SKM-1 treated with dmso at 0.1 percent for 144 hours (cell line): ENCODE measurements around the gene LDAH.

Experiments used
- DNase-seq: peaks from one replicate; lab custom pipeline; 2025; ENCODE audit not compliant: unreplicated experiment; lab: John Stamatoyannopoulos, UW

The LDAH gene

GRCh38 chr2:20781656-20782265 lies 41.1 kb downstream of the LDAH start:
- DNase-seq, result no peak

DNA sequence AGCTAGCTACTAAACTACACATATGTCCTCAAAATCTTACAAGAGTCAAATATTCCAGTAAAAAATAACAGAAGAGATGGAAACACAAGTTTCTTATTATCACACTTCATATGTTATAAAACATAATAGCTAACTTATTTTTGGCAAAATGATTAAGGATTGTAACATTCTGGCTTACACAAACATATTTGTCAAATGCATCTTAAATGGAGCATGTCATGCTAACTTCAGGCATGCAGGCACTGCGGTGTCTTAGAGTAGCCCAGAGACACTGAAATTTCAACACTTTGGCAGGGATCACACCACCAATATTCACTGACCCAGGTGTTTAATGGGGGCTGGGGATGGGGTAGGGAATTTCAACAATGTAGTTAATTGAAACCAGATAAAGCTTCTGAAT lies 51.6 kb downstream of the LDAH start:
- DNase-seq, result no peak

DNA sequence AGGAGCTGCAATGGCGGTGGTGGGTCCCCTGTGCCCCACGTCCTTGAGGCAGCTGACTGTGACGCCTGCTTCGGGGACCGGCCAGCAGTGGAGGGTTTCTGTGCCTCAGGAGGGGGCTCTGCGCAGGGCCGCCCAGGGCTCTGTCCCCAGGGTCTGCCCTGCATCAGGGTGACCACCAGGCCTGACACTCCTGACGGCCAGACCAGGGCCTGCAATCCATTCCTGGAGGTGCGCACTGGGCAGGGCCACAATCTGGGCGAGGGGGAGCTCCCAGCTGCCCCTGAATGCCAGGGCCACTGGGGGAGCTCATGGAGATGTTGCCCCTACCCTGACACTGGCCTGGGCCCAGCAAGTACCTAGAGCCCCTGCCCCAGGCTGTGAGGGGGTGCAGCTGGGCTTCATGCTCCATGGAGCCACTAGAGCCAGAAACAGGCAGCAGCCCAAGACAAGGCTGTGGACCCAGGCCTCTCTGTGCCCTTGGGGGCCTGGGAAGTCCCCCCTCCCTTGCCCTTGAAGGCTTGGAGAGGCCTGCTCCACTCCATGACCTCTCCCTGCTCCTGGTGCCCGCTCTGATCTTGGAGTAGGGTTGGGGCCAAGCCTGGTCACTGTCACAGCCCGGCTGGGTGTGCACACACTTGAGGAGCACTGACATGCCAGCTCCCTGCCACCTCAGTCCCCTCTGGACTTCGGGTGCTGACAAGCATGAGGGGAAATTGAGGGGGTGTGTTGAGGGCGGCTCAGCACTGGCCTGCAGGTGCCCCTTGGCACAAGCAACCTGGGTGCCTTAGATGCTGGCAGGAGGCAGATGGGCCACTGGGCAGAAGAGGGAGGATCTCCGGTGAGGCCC lies 55.9 kb downstream of the LDAH start:
- DNase-seq, result no peak

GRCh38 chr2:20766213-20766612 lies 56.7 kb downstream of the LDAH start:
- DNase-seq, result no peak

GRCh38 chr2:20762945-20763683 lies 59.8 kb downstream of the LDAH start:
- no peak for DNase-seq

DNA sequence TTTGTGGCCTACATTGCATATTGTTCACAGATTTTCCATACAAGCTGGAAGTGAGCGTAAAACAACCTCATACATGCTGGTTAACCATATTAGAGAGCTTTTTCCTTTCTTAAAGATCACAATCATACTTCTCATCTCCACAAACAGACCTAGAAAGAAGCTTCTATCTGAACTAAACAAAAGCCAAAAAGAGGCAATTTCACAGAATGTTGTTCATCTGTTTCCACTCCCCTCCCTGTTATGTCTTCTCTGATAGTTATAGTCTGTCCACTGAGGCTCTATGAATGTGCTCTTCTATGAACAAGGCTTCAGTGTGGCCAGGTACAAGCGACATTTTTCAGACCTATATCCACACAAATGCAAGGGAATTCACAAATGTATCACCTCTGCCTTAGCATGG lies 63.4 kb downstream of the LDAH start:
- DNase-seq, result no peak

DNA sequence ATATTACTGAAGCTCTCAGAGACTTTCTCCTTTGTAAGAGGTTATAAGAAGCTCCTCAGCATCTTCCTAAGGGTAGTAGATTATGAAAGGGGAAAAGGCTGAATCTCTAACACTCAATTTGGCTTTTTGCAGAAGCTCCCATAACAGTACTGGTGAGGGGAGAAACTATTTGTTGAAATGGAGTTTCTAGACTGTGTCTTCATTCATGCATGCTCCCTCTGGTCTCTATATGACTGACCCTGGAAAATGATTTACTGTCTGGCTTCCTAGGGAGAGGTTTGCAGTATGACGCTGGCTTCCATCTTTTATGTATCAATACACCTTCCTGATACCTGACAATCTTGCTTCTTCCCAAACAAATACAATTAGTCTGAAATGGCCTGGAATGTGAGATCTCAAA lies 63.9 kb downstream of the LDAH start:
- DNase-seq, result no peak

DNA sequence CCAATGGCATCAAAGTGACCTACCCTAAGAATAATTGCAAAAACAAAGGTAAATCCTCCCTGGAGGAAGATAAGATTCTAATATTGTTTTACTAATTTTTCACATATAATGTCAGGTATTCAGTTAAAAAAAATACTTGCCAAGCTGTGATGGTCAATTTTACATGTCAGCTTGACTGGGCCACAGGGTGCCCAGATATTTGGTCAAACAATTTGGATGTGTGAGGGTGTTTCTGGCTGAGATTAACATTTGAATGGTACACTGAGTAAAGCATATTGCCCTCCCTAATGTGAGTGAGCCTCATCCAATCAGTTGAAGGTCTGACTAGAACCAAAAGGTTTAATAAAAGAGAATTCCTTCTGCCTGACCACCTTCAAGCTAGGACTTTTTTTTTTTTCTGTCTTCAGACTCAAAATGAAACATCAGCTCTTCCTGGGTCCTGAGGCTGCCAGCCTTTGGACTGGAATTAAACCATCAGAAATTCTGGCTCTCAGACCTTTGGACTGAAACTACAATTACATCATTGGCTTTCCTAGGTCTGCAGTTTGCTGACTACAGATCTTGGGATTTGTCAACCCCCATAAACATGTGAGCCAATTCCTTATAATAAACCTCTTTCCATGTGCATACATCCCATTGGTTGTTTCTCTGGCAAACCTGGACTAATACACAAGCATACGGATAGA lies 65.4 kb downstream of the LDAH start:
- DNase-seq, result no peak

DNA sequence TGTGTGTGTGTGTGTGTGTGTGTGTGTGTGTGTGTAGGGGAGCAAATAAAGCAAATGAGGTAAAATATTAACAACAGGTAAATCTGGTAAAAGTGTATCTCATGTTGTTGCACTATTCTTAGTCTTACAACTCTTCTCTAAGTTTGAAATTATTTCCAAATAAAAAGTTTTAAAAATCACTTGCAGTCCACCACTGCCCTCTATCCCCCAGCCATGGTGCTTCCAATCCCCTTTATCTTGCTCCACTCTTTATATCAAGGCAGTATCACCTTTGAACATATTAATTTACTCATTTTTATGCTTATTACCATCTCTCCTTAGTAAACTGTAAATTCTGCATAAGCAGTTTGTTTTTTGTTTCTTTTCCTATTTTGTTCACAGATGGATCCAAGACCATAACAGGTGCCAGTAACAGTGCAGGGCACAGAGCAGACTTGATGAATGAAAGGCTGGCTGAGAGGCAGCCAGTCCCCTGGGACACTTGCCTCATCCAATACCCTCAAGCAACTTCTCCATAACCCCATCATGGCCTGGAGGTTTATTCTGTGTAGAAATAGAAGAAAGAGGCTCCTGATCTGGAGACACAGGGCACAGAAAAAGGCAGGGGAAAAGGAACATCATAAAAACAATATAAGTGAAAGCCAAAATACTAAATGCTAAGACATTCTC lies 67.6 kb downstream of the LDAH start:
- DNase-seq, result no peak

DNA sequence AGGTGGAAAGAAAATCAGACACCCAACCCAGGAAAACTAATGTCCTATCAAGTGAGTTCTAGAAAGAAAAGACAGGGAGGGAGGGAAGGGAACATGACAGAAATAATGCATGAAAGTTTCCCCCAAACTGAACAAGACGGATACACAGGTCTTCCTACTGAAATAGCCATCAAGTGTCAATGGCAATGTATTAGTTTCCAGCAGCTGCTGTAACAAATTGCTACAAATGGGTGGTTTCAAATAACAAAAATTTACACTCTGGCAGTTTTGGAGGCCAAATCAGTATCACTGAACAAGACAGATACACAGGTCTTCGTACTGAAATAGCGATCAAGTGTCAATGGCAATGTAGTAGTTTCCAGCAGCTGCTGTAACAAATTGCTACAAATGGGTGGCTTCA lies 70.6 kb downstream of the LDAH start:
- no peak for DNase-seq

DNA sequence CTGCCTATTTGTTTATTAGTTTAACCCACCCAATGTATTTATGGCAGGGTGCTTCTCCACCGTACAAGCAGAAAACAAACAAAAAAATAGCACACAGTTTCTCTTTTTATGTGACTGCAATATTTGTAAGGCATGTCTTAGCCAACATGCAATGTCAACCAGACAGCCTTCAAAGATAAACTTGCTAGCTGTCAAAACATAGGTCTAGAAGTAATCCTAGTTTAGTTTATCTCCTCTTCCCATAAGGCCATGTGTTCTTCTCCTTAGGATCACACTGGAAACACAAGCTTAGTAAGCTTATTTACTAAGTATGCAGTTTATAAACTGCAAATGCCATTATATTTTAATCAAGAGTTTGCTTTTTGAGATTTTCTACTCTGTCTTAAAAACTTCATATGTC lies 75.6 kb downstream of the LDAH start:
- DNase-seq, result no peak

DNA sequence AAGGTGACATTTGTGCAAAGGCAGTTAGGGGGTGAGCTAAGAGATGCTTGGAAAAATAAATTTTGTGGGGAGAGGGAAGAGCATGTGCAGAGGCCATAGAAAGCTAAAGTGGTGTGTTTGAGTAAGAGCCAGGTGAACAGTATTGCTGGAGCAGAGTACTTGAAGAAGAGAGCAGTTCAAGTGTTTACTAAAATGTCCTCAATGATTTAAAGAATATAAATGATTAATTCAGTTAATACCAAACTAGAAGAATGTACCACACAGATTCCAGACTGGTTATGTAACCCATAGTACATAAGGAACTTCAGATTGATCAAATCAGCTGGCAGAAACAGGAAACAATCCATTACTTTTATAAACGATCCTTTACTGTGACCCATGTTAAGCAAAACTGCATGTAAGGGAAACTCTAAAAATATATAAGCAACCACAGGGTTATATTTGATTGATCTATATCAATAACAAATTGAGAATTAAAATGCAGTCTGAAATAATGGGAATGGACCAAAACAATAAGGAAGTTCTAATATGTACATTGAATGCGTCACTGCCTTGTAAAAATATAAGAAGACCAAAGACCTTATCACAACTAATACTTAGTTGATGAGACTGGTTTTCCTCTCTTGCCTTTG lies 76.9 kb downstream of the LDAH start:
- no peak for DNase-seq

DNA sequence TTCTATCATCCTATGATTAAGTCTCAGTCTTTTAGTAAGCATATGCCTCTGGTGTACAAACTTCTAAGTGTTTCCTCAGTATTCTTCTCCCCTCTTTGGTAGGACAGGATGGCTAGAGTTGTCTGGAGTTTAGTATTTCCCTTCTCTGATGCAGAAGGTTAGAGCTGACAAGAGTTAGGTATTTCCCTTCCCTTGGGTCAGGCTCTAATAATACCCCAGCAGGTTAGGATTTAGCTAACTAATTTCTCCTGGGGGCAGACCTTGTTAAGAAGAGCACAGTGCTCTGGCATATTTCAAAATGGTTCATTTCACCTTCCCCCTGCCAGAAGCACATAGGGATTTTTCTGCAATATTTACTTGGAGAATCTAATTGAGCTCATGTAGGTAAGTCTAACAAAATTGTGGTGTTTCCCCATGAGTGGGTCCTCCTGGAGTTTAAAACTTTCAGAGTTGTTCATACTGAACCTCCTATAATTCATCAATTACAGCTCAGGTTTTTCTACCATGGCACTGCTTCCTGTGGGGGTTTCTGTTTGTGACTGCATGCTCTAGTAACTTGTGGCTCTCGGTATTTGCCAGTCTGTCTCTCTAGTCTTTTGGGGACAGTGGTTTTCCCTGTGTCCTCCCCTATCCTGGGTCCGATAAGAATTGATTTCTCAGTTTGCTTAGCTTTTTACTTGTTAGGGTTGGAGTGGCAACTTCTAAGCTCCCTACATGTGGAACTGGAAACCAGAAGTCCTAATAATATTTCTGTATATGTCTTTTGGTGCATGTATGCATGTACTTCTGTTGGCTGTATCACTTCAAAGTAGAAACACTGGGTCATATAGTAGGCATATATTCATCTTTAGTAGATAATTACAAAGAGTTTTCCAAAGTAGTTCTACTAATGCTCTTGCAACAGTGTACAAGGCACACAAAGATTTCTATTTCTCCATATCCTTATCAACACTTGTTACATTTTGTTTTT lies 78.2 kb downstream of the LDAH start:
- no peak for DNase-seq

- DNase-seq, result no peak
Observed at GRCh38 chr2:20738772-20739171, 84.1 kb downstream of the LDAH start.

- DNase-seq, result no peak
Observed at GRCh38 chr2:20737505-20737904, 85.4 kb downstream of the LDAH start.

GRCh38 chr2:20728114-20728758 lies 94.7 kb downstream of the LDAH start:
- DNase-seq, result peak; percentile 45

GRCh38 chr2:20726913-20727312 lies 96.0 kb downstream of the LDAH start:
- no peak for DNase-seq

- no peak for DNase-seq
Observed at GRCh38 chr2:20725782-20726181, 97.1 kb downstream of the LDAH start.
